Tibial nerve (tissue), 4 donors: Measurements from ENCODE around the gene FBXL16. TPM values are rescaled to one million over a fixed set of nuclear protein-coding genes. Genes with fewer than 3 reads are reported as not detected.

Source experiments
- DNase-seq, 2 donors: peaks; one replicate each; pipeline ENCODE4 v3.0.0-alpha.2; 2019; ENCODE audit warnings: low spot score in 2 of 2
- H3K27ac ChIP-seq, 4 donors: fragments of 200-600 bp; sonication (generic) in 3 of 4; one replicate each; pipeline ENCODE4 v1.5.1; 2017 to 2019; ENCODE audit warnings: mild to moderate bottlenecking in 1 of 4
- H3K27me3 ChIP-seq, 2 donors: fragments of 200-600 bp; sonication (generic) in 1 of 2; one replicate each; pipeline versions ENCODE4 v1.5.1 to v1.6.0; 2017 to 2019
- H3K36me3 ChIP-seq, 3 donors: fragments of 200-600 bp; sonication (generic); one replicate each; pipeline ENCODE4 v1.5.1; 2018 to 2019
- H3K4me1 ChIP-seq, 4 donors: fragments of 200-600 bp; sonication (generic) in 3 of 4; one replicate each; pipeline ENCODE4 v1.5.1; 2017 to 2019
- H3K4me3 ChIP-seq, 4 donors: fragments of 200-600 bp; sonication (generic) in 3 of 4; one replicate each; pipeline ENCODE4 v1.5.1; 2017 to 2019; ENCODE audit warnings: mild to moderate bottlenecking in 1 of 4, moderate library complexity in 1 of 4
- H3K9me3 ChIP-seq, 4 donors: fragments of 200-600 bp; sonication (generic) in 3 of 4; one replicate each; pipeline ENCODE4 v1.5.1; 2017 to 2019
- EP300 ChIP-seq, 2 donors: sonication (generic); formaldehyde crosslinking; IDR thresholded peaks; one replicate each; pipeline ENCODE4 v1.6.1; 2017; ENCODE audit warnings: antibody characterized with exemption in 2 of 2, mild to moderate bottlenecking in 1 of 2
- POLR2A ChIP-seq, 2 donors: fragments of 450-650 bp; IDR thresholded peaks; one replicate each; pipeline ENCODE4 v1.6.1; 2017; ENCODE audit warnings: antibody characterized with exemption in 2 of 2, mild to moderate bottlenecking in 2 of 2, moderate library complexity in 2 of 2
- WGBS, 2 donors: methylation state at CpG; one replicate each; pipeline ENCODE4 v1.1.5; 2018; 5-methylcytosine and 5-hydroxymethylcytosine counted together
- total RNA-seq, 4 donors: library from RNA; depleted of rRNA; stranded (reverse); fragments of >200 nt; gene quantifications; one replicate each; pipeline ENCODE4 v1.1.0, GENCODE V29; 2016
- TF ChIP-seq, protein P1 (sequence below), 5 experiments: fragments of 200-600 bp in 3 of 5; fragments of 450-650 bp in 2 of 5; sonication (generic) in 3 of 5; IDR thresholded peaks; one replicate each; pipeline ENCODE4 v1.5.1; 2016 to 2019; ENCODE audit warnings: antibody characterized with exemption in 5 of 5, mild to moderate bottlenecking in 3 of 5, moderate library complexity in 2 of 5

The FBXL16 gene
- total RNA-seq, 4 donors from 2014 or later = 1.5 to 5.7 (median 3.5) TPM

DNA sequence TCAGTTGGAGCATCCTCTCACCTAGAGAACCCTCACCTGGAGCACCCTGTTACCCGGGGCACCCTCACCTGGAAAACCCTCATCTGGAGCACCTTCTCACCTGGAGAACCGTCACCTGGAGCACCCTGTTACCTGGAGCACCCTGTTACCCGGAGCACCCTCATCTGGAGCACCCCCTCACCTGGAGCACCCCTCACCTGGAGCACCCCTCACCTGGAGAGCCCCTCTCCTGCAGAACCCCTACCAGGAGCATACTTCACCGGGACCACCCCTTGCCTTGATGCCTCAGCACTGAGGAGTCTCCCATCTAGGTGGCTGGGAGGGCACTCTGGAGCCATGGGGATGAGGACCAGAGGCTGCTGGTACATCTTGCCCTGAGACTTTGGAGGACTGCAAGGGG lies 3.4 kb upstream of the FBXL16 start:
- Histone ChIP-seq H3K4me1 (peaks cover 0 to 49% (median 7%) of the 10 kb centered on the region in 4 donors), H3K9me3 (no peaks in the 10 kb centered on the region), H3K4me3 (no peak overlapping the region), H3K27ac (no peak overlapping the region), H3K36me3 (no peaks in the 10 kb centered on the region), H3K27me3 (peaks cover 2 to 69% of the 10 kb centered on the region in 2 donors)
- whole genome bisulfite sequencing, 2 donors = 79 to 90% methylated on average over 3 to 4 of the region's 4 CpGs
- DNase-seq = no peak
- TF ChIP-seq, protein P1, sequence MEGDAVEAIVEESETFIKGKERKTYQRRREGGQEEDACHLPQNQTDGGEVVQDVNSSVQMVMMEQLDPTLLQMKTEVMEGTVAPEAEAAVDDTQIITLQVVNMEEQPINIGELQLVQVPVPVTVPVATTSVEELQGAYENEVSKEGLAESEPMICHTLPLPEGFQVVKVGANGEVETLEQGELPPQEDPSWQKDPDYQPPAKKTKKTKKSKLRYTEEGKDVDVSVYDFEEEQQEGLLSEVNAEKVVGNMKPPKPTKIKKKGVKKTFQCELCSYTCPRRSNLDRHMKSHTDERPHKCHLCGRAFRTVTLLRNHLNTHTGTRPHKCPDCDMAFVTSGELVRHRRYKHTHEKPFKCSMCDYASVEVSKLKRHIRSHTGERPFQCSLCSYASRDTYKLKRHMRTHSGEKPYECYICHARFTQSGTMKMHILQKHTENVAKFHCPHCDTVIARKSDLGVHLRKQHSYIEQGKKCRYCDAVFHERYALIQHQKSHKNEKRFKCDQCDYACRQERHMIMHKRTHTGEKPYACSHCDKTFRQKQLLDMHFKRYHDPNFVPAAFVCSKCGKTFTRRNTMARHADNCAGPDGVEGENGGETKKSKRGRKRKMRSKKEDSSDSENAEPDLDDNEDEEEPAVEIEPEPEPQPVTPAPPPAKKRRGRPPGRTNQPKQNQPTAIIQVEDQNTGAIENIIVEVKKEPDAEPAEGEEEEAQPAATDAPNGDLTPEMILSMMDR (IDR thresholded peaks at IDR 0.05) = no peak
- TF ChIP-seq EP300 (IDR thresholded peaks at IDR 0.05) = no peak
- TF ChIP-seq POLR2A (IDR thresholded peaks at IDR 0.05) = no peak

DNA sequence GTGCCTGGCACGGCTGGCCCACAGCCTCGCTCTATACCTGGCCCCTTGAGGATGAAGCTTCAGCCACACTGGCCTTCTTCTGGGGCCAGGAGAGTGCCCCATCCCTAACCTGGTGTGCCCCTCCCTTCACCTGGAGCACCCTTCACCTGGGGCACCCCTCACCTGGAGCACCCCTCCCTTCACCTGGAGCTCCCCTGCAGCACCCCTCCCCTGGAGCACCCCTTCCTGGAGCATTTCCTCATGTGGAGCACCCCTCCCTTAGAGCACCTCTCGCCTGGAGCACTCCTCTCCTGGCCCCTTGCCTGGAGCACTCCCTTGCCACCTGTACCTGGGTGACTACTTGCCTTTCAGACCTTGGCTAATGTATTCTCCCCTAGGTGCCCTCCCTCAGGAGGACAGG lies 2.4 kb upstream of the FBXL16 start:
- H3K36me3 ChIP-seq = no peaks in the 10 kb centered on the region
- no peaks in the 10 kb centered on the region for H3K9me3 ChIP-seq
- no peak overlapping the region for H3K27ac ChIP-seq
- WGBS, 2 donors = 54 to 57% methylated on average over 3 of the region's 3 CpGs
- H3K27me3 ChIP-seq = peaks cover 2 to 79% of the 10 kb centered on the region in 2 donors
- DNase-seq = no peak
- TF ChIP-seq, protein P1 (IDR thresholded peaks at IDR 0.05) = no peak
- TF ChIP-seq POLR2A (IDR thresholded peaks at IDR 0.05) = no peak
- TF ChIP-seq EP300 (IDR thresholded peaks at IDR 0.05) = no peak
- H3K4me1 ChIP-seq = peaks cover 0 to 47% (median 7%) of the 10 kb centered on the region in 4 donors
- H3K4me3 ChIP-seq = no peak overlapping the region

- no peaks in the 10 kb centered on the region for H3K36me3 ChIP-seq
- TF ChIP-seq, protein P1 (IDR thresholded peaks at IDR 0.05) = no peak
- no peak for TF ChIP-seq POLR2A (IDR thresholded peaks at IDR 0.05)
- TF ChIP-seq EP300 (IDR thresholded peaks at IDR 0.05) = no peak
- WGBS, 2 donors = 24 to 25% methylated on average over 14 of the region's 14 CpGs
- H3K9me3 ChIP-seq = no peaks in the 10 kb centered on the region
- peak overlapping the region in 1 of 4 donors; percentile 44 for H3K4me3 ChIP-seq
- peaks cover 0 to 47% (median 7%) of the 10 kb centered on the region in 4 donors for H3K4me1 ChIP-seq
- H3K27me3 ChIP-seq = peaks cover 2 to 88% of the 10 kb centered on the region in 2 donors
- DNase-seq = no peak
- peak overlapping the region in 1 of 4 donors; percentile 50 for H3K27ac ChIP-seq
These were observed 1.5 kb upstream of the FBXL16 start for GRCh38 chr16:707062-707538.

DNA sequence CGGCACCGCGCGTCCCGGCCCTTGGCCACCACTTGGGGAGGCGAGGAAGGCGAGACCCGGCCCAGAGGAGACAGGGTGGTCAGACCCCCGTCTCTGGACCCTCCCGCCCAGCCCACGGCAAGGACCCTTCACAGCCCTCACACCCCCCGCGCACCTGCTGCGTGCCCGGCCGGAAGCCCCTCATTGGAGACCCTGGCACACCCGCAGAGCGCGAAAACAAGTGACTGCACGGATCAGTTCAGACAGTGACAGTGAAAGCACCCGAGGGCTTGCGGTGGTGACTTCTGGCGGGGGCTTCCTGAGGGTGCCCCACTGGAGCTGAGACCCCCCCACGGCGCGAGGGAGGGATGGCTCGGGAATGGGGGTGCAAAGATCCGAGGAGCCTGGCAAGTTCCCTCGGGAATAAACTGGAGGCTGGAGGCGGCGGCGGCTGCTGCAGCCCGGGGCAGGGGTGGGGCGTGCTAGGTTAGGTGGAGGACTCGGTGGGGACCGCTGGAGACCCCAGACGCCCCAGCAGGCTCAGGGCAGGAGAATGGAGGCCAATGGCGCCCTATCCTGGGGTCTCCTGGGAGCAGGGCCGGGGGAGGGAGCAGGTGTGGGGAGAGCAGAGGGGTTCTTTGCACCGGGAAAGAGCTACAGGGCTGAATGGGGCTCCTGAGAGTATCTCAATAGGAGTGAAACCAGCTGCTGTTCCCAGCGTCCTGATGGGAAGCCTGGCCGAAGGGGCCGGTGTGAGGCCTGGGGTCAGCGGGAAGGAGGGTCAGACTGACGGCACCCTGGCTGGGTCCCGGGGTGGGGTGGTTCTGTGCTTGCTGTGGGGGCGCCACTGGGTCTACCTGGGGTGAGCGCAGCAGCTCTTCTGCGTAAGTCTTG lies 824 bp upstream of the FBXL16 start:
- no peak for TF ChIP-seq EP300 (IDR thresholded peaks at IDR 0.05)
- TF ChIP-seq, protein P1 (IDR thresholded peaks at IDR 0.05) = no peak
- no peak for TF ChIP-seq POLR2A (IDR thresholded peaks at IDR 0.05)
- Histone ChIP-seq H3K4me1 (peaks cover 0 to 41% (median 4%) of the 10 kb centered on the region in 4 donors), H3K27me3 (peaks cover 2 to 93% of the 10 kb centered on the region in 2 donors), H3K4me3 (peak overlapping the region in 1 of 4 donors; percentile 44), H3K27ac (peak overlapping the region in 1 of 4 donors; percentile 50), H3K36me3 (no peaks in the 10 kb centered on the region), H3K9me3 (no peaks in the 10 kb centered on the region)
- no peak for DNase-seq
- WGBS, 2 donors = 5 to 10% methylated on average over 21 to 33 of the region's 49 CpGs
